SH-SY5Y (cell line): ENCODE measurements around the gene NELFCD.

Experiments
- GATA2 ChIP-seq: IDR thresholded peaks from 2 replicates; pipeline ENCODE4 v1.6.1; 2011; ENCODE audit warnings: mild to moderate bottlenecking, low read depth, low read length
- GATA3 ChIP-seq: IDR thresholded peaks from 2 replicates; pipeline ENCODE4 v1.6.1; 2011; ENCODE audit warnings: low read depth, mild to moderate bottlenecking, low read length, moderate library complexity

DNA sequence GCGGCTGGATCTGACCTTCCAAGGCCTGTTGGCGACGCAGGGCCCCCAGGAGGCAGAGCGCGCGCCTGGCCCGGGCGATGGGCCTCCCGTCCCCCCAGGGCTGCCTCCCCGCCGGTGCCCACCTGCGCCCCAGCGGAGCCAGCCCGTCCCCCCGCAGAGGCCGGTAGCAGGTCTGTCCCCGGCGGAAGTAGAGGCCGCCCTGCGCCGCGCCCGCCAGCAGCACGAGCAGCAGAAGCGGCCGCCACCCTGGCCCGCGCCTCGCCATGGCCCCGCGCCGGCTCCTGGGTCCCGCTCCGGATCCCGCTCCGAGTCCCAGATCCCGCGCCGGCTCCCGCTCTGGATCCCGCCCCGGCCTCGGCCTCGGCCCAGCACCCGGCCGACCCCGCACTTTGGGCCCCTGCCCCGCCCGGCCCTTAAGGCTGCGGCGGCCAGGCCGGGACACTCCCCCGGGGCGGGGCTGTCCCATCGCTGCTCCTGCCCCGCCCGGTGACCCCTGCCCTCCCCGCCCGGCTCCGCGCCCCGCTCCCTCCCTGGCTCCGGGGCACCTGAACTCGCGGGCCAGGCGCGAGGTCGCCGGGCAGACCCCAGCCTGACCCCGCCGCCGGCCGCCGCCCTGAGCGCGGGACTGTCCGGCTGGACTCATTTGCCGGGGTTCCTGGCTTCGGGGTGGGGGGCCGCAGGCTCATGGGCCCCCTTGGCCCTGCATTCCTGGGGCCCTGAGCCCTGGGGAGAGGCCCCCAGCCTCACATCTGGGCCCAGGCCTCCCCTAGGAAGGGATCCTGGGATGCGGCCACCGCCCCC, 26.0 kb downstream of the NELFCD start, which contains the start of gene CTSZ:
- TF ChIP-seq GATA2 (no peak), GATA3 (no peak)
